ENCODE measurements around the gene LAGE3.

LAGE3 gene

GRCh38 chrX:154437971-154438893 is 40.8 kb downstream of the LAGE3 start:
- no peak for TF ChIP-seq CTCF (IDR thresholded peaks at IDR 0.05; ENCODE audit: control extremely low read depth, extremely low read depth, low read depth, missing control alignments)
- CTCF ChIA-PET, result interaction anchor here (1.8 kb wide), 1 partner anchor 10 kb away, joined by 7 read pairs; the partner anchor contains the start of gene ATP6AP1
- POLR2A ChIA-PET, result no interaction called here
- DNase-seq (ENCODE audit: extremely low spot score), result no peak

- TF ChIP-seq CTCF (IDR thresholded peaks at IDR 0.05; ENCODE audit: control extremely low read depth, extremely low read depth, low read depth, missing control alignments), result no peak
- peak; percentile 54 for DNase-seq (ENCODE audit: extremely low spot score)
- POLR2A ChIA-PET, result interaction anchor here (0.6 kb wide), 1 partner anchor 26 kb away, joined by 4 read pairs; no protein-coding TSS in a partner anchor
These were observed 41.9 kb downstream of the LAGE3 start, which contains the start of gene GDI1 for GRCh38 chrX:154436983-154437752. TSS of gene GDI1 (plus strand) at chrX:154437154. CDS start at chrX:154437255, 101 bp downstream.

GRCh38 chrX:154436374-154436982 is 42.6 kb downstream of the LAGE3 start:
- TF ChIP-seq CTCF (IDR thresholded peaks at IDR 0.05; ENCODE audit: control extremely low read depth, extremely low read depth, low read depth, missing control alignments), result no peak
- CTCF ChIA-PET, result no interaction called here
- peak; percentile 80 for DNase-seq (ENCODE audit: extremely low spot score)
- POLR2A ChIA-PET, result interaction anchor here (0.6 kb wide), 1 partner anchor 26 kb away, joined by 4 read pairs; no protein-coding TSS in a partner anchor

More at GRCh38 chrX:154436983-154437752, 41.9 kb downstream of the LAGE3 start, which contains the start of gene GDI1:
- CTCF ChIA-PET, result no interaction called here

DNA sequence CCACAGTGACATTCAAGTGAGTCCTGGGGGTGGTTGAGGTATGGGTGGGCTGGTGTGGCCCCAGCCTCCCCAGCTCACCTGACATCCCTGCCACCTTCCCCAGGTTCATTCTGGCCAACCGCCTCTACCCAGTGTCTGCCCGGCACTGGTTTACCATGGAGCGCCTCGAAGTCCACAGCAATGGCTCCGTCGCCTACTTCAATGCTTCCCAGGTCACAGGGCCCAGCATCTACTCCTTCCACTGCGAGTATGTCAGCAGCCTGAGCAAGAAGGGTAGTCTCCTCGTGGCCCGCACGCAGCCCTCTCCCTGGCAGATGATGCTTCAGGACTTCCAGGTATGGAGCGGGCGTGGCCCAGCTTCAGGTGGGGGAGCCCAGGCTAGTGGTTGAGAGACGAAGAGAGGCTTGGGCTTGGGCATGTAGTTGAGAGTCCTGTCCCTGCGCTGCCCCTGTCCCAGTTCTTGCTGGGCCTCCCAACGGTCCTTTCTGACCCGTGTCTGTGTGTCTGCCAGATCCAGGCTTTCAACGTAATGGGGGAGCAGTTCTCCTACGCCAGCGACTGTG is 43.8 kb downstream of the LAGE3 start:
- TF ChIP-seq CTCF (IDR thresholded peaks at IDR 0.05; ENCODE audit: control extremely low read depth, extremely low read depth, low read depth, missing control alignments), result no peak
- DNase-seq (ENCODE audit: extremely low spot score), result no peak
- ChIA-PET CTCF (no interaction called here), POLR2A (no interaction called here)

DNA sequence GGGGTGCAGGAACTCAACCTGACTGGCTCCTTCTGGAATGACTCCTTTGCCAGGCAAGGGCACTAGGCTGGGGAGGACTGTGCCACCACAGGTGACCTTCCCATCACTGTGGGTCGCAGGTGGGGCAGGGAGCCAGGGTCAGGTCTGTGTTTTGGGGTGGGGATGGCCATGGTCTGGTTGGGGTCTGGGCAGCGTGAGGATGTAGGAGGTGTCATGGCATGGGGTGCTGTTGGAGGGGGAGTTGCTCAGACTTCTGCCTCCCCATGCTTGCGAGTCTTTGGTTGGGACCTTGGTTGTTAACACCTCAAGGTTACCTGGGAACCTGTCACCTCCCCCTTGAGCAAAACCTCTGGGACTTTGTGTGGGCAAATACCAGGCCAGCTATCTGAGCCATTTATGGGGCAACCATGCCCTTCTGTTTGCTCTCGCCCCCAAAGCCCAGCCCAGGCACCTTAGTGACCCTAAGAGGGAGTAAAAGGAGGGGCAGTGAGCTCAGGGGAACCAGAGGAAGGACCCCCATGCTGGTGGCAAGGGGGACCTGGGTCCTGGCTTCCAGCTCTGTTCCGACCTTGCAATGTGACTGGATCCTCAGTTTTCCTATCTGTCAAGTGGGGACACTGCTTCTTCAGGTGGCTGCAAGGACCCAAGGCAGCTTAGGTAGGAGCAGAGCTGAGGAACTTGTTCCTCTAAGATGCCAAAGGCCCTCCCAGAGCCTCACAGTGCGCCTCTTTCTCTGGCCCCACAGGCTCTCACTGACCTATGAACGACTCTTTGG is 44.5 kb downstream of the LAGE3 start:
- no peak for TF ChIP-seq CTCF (IDR thresholded peaks at IDR 0.05; ENCODE audit: control extremely low read depth, extremely low read depth, low read depth, missing control alignments)
- DNase-seq (ENCODE audit: extremely low spot score), result no peak
- ChIA-PET CTCF (no interaction called here), POLR2A (no interaction called here)
